Kidney capillary endothelial cell (primary cell): ENCODE measurements around the gene GINS2.

Experiments used
- DNase-seq: peaks from one replicate; pipeline ENCODE4 v3.0.0-alpha.2; 2018; ENCODE audit warnings: low spot score

Gene GINS2

GRCh38 chr16:85654251-85655095 lies 34.3 kb downstream of the GINS2 start:
- no peak for DNase-seq

- no peak for DNase-seq
Observed at GRCh38 chr16:85653290-85653891, 35.4 kb downstream of the GINS2 start.

GRCh38 chr16:85652431-85653221 lies 36.1 kb downstream of the GINS2 start:
- DNase-seq = no peak

- no peak for DNase-seq
Observed at GRCh38 chr16:85651629-85652430, 36.9 kb downstream of the GINS2 start.

- no peak for DNase-seq
Observed at GRCh38 chr16:85650844-85651628, 37.7 kb downstream of the GINS2 start.

GRCh38 chr16:85650135-85650843 lies 38.5 kb downstream of the GINS2 start:
- DNase-seq = no peak

GRCh38 chr16:85649411-85650134 lies 39.2 kb downstream of the GINS2 start:
- no peak for DNase-seq

- no peak for DNase-seq
Observed at GRCh38 chr16:85648805-85649204, 39.9 kb downstream of the GINS2 start.

- no peak for DNase-seq
Observed at GRCh38 chr16:85648070-85648714, 40.6 kb downstream of the GINS2 start.

GRCh38 chr16:85646976-85647375 lies 41.8 kb downstream of the GINS2 start:
- DNase-seq = no peak

- DNase-seq = no peak
Observed at GRCh38 chr16:85646358-85646907, 42.3 kb downstream of the GINS2 start.

GRCh38 chr16:85645021-85645589 lies 43.6 kb downstream of the GINS2 start:
- no peak for DNase-seq

- no peak for DNase-seq
Observed at GRCh38 chr16:85644093-85644712, 44.6 kb downstream of the GINS2 start.

- DNase-seq = no peak
Observed at GRCh38 chr16:85643631-85644030, 45.1 kb downstream of the GINS2 start.

- DNase-seq = no peak
Observed at GRCh38 chr16:85642762-85643358, 45.9 kb downstream of the GINS2 start.

- DNase-seq = peak; percentile 20
Observed at GRCh38 chr16:85641776-85642176, 47.0 kb downstream of the GINS2 start.

- no peak for DNase-seq
Observed at GRCh38 chr16:85641305-85641704, 47.4 kb downstream of the GINS2 start.

GRCh38 chr16:85640585-85640984 lies 48.2 kb downstream of the GINS2 start:
- no peak for DNase-seq
